IPS-11a (cell line): ENCODE results near the gene NEGR1.

Source experiments
- H3K4me3 ChIP-seq: one replicate; pipeline ENCODE4 v1.5.1; 2013; ENCODE audit warnings: low read depth, low read length, control low read depth

Gene NEGR1

GRCh38 chr1:71788113-71788512 is 494.2 kb downstream of the NEGR1 start:
- H3K4me3 ChIP-seq, result no peak overlapping the region

DNA sequence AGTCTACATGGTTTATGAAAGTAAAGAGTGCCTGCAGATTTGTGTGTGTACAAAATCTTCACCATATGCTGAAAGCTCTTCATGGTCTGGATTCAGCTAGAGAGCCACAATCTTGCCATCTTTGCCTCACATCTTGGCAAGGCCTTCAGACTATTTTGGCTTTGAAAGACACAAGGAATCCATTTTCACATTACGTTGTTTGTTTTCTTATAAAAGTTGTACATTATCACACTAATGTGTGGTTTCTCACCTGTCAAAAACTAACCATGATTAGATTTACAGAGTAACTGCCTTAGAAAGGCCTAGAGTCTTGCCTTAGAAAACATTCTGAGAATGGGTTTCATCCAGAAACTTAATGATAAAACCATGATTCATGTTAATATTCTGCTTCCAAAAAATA is 494.6 kb downstream of the NEGR1 start:
- H3K4me3 ChIP-seq, result no peak overlapping the region

DNA sequence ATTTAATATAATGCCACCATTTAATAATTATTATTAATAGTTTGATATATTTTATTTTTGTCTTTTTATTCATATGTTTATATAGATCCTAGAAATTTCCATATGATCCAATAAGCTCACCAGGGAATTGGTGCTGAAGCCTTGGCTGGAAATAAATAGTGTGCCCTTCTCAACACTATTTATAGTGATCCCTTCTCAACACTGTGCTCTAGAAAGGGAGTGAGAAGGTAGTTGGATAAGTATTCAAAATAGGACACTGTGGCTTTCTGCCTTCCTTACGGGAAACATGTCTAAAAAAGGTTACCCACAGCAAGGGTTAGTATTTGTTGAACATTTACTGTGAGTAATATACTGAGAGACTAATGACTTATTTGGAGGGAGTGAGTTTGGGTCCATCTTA is 496.1 kb downstream of the NEGR1 start:
- H3K4me3 ChIP-seq, result no peak overlapping the region

- H3K4me3 ChIP-seq, result no peak overlapping the region
Observed at GRCh38 chr1:71785450-71785849, 496.9 kb downstream of the NEGR1 start.

DNA sequence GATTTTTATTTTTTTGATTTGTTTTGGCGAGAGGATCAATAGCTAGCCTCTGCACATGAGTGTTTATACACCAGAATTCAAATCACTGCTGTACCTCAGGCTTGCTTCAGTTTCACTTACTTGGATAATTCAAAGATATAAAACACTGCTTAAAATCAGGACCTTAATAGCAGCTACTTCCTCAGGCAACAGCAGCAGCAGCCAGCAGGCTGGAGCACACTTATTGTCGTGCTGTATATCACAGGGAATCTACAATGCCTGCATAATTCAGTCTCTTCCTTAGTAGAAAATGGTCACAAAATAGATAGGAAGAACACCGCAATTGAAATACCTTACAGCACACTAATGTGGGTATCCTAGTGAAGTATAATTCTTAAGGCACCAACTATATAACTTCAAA is 497.3 kb downstream of the NEGR1 start:
- no peak overlapping the region for H3K4me3 ChIP-seq

DNA sequence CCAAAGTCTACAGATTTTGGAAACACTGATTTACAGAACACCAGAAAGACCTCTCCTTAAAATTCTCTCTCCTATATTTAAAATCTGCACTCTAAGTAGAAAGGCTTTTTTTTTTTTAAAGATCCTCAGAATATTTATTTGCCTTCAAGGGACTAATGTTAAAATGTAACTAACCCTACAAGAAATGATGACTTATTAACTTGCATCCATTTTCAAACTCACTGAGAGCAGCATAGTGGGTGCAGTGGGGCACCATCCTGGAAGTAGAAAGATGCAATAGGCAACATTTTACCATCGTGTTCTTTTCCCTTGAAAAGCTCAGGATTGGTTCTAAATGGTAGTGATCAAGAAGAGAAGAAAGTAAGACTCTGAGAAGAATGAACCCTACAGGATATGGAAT is 498.1 kb downstream of the NEGR1 start:
- H3K4me3 ChIP-seq, result no peak overlapping the region

GRCh38 chr1:71783071-71783470 is 499.3 kb downstream of the NEGR1 start:
- H3K4me3 ChIP-seq, result no peak overlapping the region

- H3K4me3 ChIP-seq, result no peak overlapping the region
Observed at GRCh38 chr1:71781450-71781849, 500.9 kb downstream of the NEGR1 start.

DNA sequence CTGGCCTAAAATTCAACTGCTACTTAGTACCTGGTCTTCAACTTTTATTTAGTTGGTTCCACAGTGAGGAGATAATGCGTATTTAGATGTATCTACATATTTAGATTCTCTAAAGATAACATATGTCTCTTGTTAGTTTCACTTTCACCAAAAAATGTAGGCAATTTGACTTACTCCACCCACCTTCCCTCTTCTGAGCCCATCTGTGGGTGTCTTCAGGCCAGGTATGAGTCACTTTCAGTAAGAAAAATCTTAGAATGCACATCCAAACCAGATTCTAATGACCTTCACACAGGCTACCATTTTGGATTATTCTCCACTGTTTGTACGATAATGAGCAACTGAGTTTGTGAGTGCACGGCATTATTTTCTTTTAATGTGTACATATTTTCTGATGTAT is 501.7 kb downstream of the NEGR1 start:
- H3K4me3 ChIP-seq, result no peak overlapping the region

DNA sequence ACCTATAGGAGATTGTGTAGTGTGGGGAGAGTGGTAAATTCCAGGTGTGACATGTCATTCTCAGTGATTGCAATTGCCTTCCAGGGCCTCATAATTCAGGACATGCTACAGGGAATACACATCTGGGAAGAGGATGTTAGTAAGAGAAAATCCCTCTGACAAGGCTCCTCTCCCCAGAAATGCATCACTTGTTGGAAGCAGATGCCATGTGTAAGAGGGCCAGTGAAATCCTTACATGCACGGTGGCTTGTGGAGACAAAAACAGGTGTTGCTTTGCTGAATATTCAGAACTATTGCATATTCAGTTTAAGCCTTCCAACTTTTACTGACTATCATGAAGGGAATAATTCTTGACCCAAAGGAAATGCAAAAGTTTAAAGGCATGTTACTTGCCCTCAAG is 503.4 kb downstream of the NEGR1 start:
- no peak overlapping the region for H3K4me3 ChIP-seq

- H3K4me3 ChIP-seq, result no peak overlapping the region
Observed at GRCh38 chr1:71777094-71777493, 505.2 kb downstream of the NEGR1 start.

GRCh38 chr1:71774705-71775104 is 507.6 kb downstream of the NEGR1 start:
- H3K4me3 ChIP-seq, result no peak overlapping the region

GRCh38 chr1:71770121-71770520 is 512.2 kb downstream of the NEGR1 start:
- no peak overlapping the region for H3K4me3 ChIP-seq

DNA sequence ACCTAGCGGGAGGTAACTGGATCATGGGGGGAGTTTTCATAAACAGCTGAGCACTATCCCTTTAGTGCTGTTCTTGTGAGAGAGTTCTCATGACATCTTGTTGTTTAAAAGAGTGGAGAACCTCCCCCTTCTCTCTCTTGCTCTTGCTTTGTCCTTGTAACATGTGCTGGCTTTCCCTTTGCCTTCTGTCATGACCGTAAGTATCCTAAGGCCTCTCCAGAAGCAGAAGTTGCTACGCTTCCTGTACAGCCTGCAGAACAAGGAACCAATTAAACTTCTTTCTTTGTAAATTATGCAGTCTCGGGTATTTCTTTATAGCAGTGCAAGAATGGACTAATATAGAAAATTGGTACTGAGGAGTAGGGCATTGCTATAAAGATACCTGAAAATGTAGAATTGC is 515.6 kb downstream of the NEGR1 start:
- H3K4me3 ChIP-seq, result no peak overlapping the region

DNA sequence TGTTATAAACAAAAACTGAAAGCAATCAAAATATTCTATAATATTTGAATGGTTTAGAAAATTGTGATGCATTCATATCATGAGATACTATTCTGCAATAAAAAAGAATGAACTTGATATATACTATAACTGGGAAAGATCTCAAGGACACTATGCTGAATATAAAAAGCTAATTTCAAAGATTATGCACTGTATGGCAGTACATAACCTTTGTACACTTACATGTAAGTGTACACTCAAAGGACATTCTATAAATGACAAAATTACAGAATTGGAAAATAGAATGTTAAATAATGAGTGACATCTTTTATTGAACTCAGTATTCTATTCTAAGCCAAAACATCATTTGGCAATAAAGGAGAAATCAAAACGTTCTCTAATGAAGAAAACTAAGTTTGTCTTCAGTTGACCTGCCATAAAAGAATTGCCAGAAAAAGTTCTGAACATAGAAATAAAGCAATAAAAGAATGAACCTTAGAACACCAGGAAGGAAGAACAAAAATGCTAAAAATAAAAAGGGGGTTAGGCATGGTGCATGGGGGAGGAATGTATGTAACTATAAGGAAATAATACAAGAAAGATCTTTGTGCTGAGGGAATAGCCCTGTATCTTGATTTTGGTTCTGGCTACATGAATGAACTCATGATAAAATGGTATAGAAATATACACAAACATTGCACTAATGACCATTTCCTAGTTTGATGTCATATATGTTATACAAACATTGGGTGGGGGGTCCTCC is 519.7 kb downstream of the NEGR1 start:
- H3K4me3 ChIP-seq, result no peak overlapping the region

DNA sequence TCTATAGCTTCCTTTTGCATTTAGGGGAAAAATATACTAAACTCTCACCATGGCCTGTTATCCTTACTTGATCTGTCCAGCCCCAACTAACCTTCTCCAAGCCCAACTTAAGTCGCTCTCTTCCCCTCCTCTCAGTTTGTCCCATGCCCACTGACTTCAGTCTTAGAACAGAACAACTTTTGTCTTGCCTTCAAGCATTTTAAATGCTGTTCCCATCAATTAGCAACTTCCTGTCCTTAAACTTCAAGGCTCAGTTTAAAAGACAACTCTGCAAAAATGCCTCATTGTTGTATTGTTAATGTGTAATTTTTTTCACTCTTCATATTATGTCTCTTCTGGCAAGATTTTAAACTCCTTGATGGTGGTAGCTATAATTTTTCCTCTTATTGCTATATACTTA is 526.9 kb downstream of the NEGR1 start:
- H3K4me3 ChIP-seq, result no peak overlapping the region

DNA sequence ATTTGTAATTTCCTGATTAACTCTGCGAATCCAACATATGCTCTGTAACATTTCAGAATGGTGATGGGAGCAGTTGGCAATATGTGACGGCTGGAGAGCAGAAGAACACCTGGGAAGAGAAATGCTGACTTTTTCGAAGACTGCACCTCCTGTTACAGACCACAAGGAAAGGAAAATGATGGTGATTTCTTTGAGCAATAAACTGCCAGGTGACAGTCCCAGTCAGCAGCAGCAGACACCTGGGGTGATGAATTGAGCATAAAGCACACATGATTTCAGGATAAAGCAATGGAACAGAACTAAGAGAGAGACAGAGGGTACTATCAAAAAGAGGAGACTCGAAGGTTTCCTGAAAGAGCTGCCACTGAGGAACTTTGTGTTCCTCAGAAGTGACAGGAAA is 528.6 kb downstream of the NEGR1 start:
- no peak overlapping the region for H3K4me3 ChIP-seq

GRCh38 chr1:71745326-71745725 is 537.0 kb downstream of the NEGR1 start:
- H3K4me3 ChIP-seq, result no peak overlapping the region

- H3K4me3 ChIP-seq, result no peak overlapping the region
Observed at GRCh38 chr1:71743862-71744261, 538.5 kb downstream of the NEGR1 start.

- no peak overlapping the region for H3K4me3 ChIP-seq
Observed at GRCh38 chr1:71738910-71739309, 543.4 kb downstream of the NEGR1 start.

DNA sequence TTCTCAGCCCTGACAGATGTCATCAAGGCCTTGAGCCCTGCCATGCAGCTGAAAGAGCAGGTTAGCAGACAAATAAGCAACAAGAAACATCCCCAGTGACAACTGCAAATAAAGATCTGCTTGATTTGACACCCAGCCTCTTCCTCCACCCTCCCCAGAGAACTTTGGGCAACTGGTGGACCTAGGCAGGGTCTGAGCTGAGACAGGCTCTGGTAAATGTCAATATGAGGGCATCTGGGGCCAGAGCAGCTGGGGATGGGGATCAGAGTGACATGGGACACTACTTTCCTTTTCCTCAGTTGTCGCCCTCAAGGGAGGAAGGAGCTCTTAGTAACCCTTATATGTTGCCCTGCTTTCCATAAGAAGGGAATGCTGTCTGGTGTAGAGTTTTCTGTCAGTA is 544.1 kb downstream of the NEGR1 start:
- H3K4me3 ChIP-seq, result no peak overlapping the region

- H3K4me3 ChIP-seq, result no peak overlapping the region
Observed at GRCh38 chr1:71737768-71738167, 544.6 kb downstream of the NEGR1 start.

GRCh38 chr1:71733121-71733520 is 549.2 kb downstream of the NEGR1 start:
- no peak overlapping the region for H3K4me3 ChIP-seq
